GM21515 (cell line): ENCODE measurements around the gene CDH4.

Source experiments
- ATAC-seq: cut with Tn5 transposase; IDR thresholded peaks from one replicate; pipeline ENCODE4 v1.9.1; 2021; ENCODE audit not compliant: unreplicated experiment

Gene CDH4

DNA sequence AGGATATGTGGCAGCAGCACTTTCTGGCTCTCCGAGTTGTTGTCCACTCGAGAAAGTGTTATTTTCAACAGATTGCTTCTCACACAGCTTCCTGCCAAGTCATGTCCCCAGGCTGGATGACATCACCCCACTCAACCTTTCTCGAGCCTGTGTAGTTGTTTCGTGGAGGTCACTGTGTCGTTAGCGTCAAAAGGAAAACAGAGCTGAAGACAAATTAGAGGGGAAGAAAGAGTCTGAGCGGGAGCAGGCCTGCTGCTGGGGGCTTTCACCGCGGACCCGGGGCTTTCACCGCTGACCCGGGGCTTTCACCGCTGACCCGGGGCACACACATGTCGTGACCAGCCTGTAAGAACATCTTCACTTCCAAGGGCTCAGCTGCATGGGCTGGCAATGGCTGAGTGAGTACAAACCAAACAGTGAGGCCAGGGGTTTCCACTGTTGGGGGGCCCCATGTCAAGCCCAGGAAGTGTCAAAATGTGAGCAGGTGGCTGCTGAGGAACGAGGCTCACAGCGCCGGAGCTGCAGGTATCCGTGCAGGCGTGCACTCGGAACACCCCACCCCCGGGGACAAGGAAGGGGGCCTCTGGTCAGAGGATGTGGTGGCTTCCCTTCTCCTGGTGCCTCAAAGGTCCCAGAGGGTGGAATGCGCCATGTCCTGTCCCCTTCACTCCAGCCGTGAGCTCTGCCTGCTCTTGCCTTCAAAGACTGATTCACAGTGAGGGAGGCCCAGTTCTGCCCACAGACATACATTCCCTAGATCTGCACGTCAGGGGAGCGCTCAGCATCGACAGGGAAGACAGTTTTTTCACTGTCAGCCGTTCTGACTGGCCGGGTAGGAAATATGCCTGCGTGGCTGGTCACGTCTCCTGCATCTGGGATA, 447.7 kb downstream of the CDH4 start:
- ATAC-seq: no peak

DNA sequence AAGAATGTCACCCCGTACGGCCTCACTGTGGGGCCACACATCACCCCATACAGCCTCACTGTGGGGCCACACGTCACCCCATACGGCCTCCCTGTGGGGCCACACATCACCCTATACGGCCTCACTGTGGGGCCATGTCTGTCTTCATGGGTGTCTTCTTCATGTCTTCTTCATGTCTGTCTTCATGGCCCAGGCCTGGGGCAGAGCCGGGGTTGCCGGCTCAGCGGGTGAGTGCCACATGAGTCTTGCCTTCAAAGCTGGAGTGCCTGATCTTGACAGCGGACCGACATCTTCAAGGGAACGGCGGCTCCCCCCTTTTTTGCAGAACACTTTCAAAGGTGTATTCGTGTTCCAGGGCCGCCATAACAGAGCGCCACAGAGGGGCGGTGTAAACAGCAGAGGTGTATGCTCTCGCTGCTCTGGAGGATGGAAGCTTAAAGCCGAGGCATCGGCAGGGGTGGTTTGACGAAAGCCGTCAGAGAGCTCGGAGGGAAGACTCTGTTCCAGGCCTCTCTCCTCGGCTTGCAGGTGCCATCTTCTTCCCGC, 448.6 kb downstream of the CDH4 start:
- ATAC-seq: no peak

DNA sequence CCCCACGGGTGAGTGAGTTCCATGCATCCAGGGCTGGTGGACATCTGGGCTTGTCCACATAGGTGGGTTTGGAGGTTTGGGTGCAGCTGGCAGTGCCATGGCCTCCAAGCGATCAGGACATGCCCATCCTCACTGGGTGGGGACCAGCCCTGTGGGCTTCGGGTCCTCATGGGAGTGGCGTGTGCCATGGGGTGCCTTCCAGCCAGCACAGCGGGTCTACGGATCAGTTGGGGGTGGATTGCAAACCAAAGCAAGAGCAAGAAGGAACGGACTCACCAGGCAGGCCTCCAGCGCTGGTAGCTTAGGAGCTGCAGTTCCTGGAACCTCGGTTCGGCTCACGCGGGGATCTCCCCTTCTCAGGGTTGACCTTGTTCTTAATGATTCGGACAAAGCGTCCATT, 449.3 kb downstream of the CDH4 start:
- no peak for ATAC-seq

DNA sequence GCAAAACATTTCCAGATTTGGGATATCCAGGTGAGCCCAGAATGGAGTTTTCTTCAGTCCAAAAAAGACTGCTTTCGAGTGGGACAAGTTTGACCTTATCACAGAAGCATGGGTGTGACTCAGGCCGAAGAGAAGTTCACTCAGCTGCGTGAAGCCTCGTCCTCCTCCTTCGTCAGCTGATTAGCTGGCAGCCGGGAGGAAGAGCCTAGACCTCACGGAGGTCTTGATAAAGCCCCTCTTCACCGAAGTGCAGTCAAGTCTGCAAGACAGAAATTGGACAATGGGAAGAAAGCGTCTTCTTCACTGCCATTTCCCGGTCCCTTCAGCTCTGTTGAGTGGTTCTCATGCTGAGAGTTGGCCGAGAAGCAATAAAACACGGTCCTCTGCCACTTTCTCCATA, 449.7 kb downstream of the CDH4 start:
- no peak for ATAC-seq

DNA sequence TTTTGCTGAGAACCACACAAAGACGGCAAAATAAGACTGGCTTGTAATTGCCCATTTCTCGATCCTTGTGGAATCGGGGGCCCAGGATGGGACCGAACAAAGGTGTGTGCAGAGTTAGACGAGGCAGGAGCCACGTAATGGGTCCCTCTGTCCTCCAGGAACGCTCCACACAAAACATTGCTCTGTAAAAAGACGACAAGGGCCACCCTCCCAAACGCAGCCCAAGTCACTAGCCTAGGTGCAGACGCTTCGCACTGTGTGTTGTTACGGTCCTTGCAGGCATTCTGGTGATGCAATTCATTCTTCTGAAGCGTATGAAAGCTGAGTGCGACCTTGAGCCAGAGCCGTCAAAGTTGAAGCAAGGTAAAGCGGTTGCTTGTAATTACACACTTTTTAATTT, 450.2 kb downstream of the CDH4 start:
- no peak for ATAC-seq

DNA sequence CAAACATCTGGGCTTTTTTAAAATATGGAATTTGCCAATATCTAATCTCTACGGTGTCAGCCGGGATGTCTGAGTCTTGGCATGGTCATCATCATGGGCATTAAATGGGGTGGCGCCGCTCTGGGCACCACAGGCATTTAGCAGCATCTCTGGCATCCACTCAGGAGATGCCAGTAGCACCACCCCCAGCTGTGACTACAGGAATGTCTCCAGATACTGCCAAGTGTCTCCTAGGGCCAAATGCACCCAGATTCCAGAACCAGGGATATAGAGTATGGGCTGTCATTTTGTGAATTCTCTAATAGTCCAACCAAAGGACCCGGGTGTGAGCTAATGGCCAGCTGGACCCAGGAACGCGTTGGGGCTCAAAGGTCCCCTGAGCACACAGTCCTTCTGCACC, 452.6 kb downstream of the CDH4 start:
- no peak for ATAC-seq

DNA sequence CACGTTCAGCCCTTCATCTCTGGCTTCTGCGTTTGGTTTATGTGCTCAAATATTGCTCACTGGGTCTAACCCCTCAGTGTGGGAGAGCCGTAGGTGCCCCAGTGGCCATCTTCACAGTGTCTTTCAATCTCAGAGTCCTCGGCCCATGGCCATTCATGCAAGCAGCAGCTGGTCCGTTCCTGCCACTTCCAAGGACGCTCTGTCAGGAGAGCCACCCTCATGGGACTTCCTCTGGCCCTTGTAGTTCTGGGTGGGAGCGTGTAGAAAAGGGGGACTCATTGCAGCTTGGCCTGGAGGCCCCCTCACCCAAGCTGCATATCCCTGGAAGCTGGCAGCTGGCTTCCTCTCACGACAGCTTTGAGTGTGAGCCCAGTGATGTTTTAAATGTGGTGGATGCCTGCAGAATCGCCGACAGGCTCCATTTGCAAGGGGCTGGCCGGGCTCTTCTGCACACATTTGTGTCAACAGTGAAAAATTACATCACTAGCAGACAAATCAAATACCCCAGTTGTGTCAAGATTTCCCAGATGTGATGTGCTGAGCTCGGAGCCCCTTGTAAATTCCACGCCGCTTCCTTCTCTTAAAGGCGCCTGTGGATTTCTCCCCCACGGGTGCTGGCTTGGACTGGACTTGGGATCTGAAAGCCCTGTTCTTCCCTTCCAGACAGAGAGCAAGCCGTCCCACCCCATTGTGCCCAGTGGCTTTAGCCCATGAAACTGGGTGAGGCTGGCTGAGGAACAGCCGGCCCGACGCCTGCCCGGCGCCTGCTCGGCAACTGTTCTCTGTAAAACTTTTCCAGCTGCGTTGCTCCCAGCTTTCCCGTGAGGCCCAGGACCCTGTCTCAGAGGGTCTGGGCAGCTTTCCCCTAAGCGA, 453.6 kb downstream of the CDH4 start:
- ATAC-seq: no peak

DNA sequence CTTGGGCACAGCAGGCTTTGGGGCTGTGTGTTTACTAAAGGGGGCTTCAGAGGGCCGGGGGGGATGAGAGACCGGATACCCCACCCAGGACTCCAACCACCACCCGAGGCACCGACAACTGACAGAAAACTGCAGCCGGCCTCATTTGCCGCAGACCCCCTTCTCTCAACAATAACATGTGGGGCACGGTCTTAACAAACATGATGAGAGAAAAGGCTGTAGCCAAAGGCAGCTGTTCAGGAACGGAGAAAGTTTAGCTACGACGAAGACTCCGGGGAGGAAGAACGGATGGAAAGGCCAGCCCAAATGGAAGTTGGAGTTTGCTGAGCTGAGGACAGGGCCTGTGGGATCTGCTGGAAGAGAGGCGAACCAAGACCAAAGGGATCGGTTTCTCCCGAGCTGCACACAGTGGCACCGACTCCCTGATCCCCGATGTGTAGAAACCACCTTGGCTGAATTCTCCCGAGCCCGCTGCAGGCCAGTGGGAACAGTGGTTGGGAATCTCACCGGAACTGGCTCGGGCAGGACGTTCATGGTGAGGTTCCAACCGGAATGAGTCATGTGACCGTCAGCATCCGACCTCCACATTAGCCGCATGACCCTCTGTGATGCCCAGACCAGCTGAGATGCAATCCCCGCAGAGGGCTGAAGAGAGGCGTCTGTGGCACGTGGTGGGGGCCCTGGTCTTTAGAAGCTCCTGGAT, 454.3 kb downstream of the CDH4 start:
- no peak for ATAC-seq

DNA sequence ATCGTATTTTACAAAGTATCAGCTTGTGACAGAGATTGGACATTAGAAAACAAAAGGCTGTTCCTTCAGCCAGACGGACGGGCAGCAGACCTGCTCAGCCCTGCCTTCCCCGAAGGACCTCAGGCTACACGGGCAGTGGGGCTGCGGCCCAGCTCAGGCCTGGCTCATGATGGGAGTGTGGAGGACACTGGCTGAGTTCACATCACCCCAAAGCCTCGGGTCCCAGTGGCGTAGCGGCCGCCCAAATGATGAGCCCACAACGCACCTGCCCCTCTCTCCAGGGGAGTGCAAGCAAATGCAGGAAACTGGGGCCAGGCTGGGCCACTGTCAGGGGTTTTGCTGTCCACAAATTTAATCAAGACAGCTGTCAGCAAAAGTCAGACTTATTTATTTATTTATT, 456.8 kb downstream of the CDH4 start:
- ATAC-seq: no peak

DNA sequence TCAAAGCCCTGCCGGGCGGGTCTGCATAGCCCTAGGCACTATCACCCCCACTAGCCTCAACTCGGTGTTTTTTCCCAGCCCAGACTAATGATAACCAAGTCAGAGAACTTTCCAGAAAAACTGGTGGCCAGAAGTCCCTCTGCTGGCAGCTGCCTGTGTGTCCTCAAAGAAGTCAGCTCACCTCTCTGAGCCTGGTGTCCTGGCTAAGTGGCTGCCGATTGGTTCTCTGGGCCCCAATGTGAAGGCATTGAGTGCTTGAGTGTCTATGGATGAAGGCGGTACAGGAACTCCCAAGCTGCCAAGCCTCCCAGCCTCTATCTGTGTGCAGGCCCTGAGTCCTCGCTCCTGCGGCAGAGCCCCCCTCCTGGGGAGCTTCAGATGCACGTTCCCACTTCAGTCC, 458.0 kb downstream of the CDH4 start:
- ATAC-seq: no peak

DNA sequence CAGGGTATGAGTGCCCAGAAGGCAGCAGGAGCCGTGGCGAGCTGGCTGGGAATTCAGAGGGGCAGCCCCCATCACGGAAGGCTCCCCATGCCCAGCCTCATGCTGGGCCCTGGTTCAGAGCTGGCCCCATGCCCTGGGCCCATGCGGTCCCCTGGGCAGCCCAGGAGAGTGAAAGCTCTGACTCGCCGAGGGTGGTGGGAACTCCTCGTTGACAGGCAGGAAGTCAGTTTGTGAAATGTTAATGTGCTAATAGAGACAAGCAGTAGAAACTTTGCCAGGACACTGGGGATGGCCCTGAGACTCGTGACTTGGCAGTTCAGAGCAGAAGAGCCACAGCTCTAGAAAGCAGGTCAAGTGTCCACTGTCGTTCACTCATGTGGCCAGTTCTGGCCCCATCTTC, 460.6 kb downstream of the CDH4 start:
- ATAC-seq: no peak

DNA sequence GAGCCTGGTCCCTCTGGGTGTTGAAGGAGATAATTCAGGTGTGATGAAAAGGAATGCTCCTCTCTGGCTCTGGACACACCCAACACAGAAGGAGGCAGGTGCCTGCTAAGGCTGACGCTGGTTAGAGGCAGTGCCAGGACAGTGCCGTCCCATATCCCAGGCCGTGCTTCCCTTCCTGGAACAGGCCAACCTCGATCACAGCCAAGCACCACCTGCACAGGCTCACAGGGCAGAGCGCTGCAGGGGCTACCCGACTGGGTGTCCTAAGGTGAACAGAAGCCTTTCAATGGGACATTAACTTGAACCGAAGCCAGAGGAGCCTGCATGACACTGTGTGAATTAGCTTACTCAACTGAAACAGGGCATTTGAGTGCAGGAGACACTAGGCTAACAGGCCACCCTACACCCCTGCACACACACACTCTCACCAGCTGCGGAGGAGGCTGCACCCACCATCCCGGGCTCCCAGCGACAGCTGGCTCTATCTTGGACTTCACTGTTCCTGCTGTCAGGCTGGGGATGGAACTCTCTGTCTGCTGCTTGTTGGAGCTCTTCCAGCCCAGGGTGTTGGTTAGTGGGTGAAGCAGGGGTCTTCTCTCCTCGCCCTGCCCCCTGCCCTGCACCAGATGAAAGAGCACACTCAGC, 466.4 kb downstream of the CDH4 start:
- ATAC-seq: no peak

DNA sequence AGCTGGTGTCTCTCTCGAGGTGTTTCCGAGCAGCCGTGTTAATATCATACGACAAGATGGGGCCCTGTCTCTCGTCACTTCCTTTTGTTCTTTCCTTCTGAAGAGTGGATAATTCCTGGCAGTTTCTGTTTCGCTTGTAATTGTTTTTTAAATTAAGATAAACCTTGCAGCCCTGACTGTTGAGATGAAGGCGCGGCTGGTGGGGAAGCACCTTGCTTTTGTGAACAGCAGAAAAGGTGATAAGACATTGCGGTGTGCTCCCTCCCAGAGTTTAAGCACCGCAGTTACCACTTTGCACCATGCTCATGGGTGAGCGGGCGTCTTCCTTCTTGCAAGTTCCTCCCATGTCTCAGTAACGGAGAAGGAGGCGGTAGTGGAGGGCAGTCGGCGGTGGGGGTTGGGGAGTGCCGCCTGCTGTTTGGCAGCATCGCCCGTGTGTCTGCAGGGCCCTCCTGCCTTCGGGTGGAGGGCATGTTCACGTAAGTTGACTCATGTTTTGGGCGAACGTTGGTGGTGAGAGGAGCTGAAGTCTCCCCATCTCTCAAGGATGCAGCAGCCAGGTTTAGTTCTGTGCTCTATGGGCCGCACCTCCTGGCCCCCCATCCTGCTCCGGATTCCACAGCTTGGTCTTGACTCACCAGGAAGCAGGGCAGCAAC, 467.8 kb downstream of the CDH4 start:
- ATAC-seq: no peak

DNA sequence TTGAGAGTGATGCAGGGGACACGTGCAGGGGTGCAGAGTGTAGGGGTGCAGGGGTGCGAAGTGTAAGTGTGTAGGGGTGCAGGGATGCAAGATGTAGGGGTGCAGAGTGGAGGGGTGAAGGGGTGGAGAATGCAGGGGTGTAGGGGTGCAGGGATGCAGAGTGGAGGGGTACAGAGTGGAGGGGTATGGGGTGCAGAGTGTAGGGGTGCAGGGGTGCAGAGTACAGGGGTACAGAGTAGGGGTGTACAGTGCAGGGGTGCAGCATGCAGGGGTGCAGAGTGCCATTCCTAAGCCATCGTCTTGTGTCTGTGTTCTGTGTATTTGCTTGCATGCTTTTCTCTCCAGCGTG, 468.3 kb downstream of the CDH4 start:
- no peak for ATAC-seq

DNA sequence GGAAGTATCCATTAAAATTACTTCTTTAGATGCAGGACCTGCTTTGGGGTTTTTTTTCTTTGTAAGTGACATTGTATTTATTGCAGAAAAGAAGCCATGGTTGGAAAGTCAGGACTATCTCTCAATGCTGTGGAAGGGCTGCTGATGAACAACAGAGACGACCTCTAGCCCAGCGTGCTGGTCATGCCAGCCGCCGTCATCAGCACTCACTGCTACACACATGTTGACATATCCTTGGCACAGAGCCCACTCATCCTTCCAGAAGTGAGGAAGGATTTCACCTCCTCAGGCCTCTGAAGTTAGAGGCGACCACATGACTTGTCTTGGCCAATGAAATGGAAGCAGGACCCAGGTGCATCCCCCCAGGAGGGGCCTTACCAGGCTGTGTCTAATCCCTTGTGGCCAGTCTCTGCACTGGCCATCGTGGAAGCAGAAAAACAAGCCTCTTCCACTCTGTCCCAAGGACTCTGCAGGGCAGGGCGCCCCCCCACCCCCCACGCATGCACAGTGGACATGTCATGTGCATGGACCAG, 470.2 kb downstream of the CDH4 start:
- no peak for ATAC-seq

DNA sequence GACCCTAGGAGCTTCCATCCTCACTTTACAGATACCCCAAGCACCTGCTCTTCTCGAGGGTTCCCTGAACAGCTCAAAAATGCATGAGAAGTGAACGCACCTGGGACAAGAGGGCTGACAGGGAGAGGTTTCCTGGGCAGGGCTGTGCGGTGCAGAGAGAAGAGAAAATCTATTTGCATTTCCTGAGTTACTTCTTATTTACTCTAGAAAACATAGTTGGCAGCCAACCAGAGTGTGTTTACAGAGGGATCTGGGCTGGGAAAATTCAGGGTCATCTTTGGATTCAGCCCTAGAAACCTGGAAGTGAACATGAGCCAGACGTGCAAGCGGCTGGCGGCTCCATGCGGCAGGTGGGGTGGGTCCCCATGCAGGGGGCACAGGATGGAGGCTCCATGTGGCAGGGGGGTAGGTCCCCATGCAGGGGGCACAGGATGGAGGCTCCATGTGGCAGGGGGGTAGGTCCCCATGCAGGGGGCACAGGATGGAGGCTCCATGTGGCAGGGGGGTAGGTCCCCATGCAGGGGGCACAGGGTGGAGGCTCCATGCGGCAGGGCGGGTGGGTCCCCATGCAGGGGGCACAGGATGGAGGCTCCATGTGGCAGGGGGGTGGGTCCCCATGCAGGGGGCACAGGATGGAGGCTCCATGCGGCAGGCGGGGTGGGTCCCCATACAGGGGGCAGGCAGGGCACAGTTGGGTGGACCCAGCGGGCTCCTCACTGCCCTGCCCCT, 471.6 kb downstream of the CDH4 start:
- no peak for ATAC-seq

DNA sequence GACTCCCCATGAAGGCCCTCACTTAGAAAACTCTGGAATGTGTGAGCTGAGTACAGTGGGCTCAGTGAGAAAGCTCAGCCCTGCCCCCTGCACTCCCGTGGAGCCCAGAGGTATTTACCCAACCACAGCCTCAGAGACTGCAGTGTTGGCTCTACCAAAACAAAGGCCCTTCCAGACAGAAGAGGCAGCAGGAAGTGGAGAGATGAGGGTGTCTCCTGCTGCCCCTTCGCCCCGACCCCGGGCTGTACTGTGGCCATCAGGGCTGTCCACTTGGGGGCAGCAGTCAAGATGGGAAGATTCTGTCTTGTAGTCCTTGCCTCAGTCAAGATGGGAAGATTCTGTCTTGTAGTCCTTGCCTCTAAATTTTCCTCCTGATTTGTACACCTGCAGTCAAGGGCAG, 472.3 kb downstream of the CDH4 start:
- no peak for ATAC-seq

DNA sequence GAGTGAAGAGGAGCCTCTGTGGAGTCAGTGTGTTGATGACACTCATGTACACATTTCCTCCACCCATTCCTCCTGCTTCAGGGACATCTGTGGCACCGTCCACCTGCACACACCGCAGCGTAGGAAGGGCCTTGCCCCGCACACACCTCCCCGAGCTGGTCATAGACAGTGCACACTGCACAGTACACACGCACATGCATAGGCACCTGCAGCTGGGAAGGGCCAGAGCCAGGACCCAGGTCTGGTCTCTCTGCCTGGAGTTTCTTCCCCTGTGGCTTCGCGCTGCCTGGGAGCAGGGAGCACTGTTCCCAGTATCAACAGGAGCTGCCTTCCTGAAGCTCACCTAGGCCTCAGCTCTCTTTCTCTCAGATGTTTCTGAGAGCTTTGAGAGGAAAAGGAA, 473.1 kb downstream of the CDH4 start:
- no peak for ATAC-seq

DNA sequence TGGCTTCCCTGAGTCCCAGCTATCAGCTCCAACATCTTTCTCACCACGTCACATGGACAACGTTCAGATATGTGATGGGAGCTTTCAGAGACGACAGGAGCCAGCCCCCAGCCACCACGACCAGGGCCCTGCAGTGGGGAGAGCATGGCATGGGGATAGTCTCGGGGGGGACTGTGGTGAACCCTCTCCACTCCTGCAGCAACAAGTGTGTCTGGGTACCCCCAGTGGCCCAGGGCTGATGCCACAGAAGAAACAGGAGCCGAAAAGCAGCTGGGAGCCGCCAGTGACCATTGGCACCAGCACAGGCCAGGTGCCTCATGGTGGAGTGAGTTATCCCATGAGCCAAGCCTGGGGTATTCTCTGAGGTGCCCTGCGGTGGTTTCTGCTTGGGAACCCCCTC, 473.9 kb downstream of the CDH4 start:
- no peak for ATAC-seq
